ENCODE results near the gene AHDC1.
"Not testable (repeated sequence)": the region's sequence is repeated elsewhere in the genome, so short reads cannot be mapped to it uniquely, and the experiment has no call there.

The AHDC1 gene

GRCh38 chr1:27513528-27513927 is 90.4 kb downstream of the AHDC1 start:
- DNase-seq (ENCODE audit: low read depth) = no peak

DNA sequence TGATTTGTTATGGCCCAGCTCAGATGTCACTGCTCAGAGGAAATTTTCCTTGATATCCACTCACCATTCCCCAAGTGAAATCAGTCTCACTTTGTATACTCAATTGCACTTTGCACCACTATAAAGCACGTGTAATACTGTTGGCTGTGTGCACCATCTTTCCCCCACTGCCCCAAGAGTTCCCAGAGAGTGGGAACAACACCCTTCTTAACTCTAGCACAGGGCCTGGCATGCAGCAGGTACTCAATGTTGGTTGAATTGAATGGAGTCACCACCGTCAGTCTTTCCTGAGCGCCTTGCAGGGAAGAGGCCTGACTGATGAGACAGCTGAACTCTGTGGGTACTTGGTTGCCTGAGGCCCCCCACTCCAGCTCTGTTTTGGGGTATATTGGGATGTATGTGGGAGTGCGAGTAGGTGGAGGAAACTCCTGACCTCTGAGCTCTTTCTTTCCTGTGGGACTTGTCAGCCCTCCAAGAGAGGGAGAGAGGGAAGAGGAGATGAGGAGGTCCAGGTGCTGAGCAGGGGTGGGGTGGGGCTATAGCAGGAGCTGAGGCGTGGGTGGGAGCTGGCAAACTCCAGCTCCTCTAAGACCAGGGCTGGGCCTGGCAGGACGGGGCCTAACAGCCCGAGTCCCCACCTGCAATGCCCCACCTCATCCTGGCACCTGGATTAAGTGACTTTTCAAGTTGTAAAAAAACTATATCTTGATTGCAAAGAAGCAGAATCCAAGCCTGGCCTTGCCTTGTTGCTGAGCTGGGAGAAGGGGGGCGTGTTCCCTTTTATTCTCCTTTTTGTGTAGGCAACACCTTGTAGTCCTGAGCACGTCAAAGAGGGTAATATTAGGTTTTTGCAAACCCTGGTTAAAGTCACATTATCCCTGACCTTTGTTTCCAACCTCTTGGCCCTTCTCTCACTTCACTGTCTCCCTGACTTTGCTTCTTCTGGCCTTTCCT is 94.5 kb downstream of the AHDC1 start:
- DNase-seq (ENCODE audit: low read depth) = no peak

- no peak for DNase-seq (ENCODE audit: low read depth)
These were observed 95.8 kb downstream of the AHDC1 start for GRCh38 chr1:27507960-27508665.

- no peak for DNase-seq (ENCODE audit: low read depth)
These were observed 97.2 kb downstream of the AHDC1 start for GRCh38 chr1:27506703-27507102.

GRCh38 chr1:27505420-27505680 is 98.6 kb downstream of the AHDC1 start:
- DNase-seq (ENCODE audit: low read depth) = no peak

DNA sequence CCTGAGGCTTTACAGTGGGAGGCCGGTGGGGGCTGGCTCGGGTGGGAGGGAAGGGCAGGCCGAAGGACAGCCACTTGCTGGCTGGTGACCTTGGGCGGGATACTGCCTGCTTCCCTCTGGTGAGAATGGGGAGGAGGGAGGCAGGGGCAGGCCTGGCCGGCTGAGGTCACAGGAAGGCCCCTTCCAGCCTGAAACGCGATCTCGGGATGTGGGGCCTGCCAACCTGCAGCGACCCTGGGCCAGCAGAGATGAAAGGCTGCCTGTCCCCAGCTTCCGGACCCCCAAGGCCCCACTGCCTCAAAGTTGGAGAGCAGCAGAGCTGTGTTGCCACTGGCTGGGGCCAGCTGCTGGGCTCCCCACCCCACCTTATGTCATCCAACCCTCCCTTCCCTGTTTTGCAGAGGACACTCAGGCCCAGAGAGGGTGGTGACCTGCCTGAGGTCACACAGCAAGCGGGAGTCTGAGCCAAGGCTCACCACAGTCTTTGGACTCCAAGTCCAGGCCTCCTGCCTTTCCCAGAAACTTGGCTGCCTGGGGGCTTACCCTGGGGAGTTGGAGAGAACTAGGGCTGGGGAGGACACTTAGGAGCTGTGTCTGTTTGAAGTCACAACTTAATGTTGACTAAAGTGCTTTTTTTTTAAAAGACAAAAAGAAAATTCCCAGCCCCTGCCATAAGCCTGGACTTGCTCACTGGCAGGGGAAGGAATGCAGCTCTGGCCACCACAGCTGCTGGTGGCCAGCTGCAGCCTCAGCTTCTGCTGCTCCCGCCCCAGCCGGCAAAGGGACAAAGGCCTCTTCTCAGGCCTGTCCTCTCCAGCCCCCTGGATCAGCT is 99.1 kb downstream of the AHDC1 start:
- no peak for DNase-seq (ENCODE audit: low read depth)

DNA sequence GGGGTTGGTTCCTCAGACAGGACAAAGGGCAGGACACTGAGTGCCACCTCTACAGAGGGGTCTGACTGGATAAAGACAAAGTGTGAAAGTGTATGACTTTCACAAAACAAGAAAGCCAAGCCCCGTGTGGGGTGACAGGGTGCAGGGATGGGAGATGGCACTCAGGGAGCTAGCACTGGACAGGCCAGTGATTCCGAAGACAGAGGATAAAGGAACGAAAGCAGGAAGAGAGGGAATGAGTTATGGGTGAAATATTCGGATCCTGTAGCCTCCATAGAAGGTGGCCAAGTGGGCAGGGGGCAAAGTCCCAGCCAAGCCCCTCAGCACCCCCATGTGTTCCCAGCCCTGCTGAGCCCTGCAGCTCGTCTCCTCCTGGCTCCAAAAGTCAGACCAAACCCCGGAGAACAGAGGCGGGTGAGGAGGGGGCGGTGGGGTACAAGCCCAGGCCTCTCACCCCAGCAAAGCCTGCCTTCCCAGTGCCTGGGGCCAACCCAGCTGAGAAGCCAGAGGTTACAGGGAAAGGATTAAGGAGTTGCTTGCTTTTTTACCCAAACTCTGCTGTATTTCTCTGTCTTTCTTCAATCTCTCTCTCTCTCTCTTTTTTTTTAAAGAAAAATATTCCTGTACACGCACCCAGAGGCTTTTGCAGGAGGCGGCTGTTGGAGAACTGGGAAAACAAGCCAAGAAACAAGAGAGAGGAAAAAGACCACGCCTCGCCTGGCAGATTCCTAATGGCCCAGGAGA is 99.9 kb downstream of the AHDC1 start:
- DNase-seq (ENCODE audit: low read depth) = no peak

- no peak for DNase-seq (ENCODE audit: low read depth)
These were observed 100.9 kb downstream of the AHDC1 start for GRCh38 chr1:27503033-27503432.

DNA sequence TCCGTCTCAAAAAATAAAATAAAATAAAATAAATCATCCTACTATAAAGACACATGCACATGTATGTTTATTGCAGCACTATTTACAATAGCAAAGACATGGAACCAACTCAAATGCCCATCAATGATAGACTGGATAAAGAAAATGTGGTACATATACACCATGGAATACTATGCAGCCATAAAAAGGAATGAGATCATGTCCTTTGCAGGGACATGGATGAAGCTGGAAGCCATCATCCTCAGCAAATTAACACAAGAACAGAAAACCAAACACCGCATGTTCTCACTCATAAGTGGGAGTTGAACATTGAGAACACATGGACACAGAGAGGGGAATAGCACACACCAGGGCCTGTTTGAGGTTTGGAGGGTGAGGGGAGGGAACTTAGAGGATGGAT is 102.8 kb downstream of the AHDC1 start:
- DNase-seq (ENCODE audit: low read depth) = not testable (repeated sequence)

DNA sequence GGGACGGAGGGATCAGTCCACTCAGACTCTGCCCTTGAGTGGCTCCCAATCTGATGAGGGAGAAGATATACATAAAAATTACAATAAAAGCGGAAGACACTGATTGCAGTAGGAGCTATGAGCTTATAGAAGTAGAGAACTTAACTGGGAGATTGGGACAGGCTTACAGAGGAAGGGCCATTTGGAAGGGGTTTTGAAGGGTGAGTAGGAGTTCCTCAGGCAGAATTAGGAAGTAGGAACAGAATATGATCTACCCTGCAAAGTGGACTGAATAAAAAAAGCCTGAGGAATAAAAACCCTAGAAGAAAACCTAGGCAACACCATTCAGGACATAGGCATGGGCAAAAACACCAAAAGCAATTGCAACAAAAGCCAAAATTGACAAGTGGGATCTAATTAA is 104.8 kb downstream of the AHDC1 start:
- no peak for DNase-seq (ENCODE audit: low read depth)

- no peak for DNase-seq (ENCODE audit: low read depth)
These were observed 107.3 kb downstream of the AHDC1 start for GRCh38 chr1:27496604-27497155.

DNA sequence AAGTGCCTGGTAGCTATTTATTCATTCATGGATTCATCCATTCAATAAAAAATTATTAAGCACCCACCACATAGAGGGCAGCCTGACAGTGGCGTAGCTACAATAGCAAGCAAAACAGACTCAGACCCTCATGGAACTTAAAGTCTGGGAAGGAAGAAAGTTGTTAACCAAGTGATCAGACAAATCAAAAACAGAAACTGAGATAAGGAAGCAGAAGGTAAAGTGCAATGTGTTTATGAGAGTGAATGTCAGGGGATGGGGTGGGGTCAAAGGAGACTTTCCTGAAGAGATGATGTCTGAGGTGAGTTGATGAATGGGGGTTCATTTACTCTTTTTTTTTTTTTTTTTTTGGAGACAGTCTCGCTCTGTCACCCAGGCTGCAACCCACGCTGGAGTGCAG is 111.1 kb downstream of the AHDC1 start:
- DNase-seq (ENCODE audit: low read depth) = no peak

DNA sequence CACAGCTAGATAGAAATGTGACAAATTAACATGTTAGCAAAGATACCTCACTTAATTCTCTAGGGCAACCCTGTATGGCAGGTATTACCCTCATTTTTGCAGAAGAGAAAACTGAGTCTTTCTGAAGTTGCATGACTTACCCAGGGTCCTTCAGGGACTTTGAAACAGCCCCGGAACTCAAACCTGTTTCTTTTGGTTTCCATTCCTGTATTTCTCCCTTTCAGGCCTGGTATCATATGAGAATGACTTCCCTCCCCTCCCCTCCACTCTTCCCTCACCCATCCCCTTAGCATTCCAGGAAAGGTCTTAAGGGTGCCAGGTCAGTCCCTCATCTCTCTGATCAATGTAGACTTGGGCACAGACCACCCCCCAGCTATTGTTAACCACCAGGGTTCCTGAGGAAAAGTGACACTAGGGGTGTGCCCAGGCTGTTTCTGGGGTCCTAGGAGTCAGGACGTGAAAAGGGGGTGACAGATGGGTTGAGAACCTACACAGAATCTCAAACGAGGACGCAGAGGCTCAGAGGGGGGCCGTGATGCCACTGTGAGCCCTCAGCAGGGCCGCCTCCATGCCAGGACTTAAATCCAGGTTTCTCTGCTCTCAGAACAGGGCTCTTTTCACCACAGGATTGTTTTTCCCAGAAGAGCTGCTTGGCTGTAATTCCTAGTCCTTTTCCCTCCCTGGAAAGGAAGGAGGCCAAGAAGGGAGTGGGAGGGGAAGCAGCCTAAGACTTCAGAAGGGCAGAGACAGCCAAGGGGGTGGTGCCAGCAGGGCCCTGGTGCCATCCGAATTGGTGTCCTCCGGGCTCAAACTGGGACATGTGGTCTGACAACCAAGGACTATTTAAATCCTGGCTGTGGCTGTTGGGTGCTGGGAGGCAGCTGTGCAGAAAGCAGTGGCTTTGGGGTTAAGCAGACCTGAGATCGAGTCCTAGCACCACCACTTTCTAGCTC is 111.9 kb downstream of the AHDC1 start:
- no peak for DNase-seq (ENCODE audit: low read depth)

GRCh38 chr1:27489973-27490741 is 113.8 kb downstream of the AHDC1 start, which contains the start of gene WASF2:
Gene WASF2, minus strand, starts transcription at chr1:27490167. Its CDS starts 61,277 bp downstream, at chr1:27428890.
- DNase-seq (ENCODE audit: low read depth) = peak; percentile 94

DNA sequence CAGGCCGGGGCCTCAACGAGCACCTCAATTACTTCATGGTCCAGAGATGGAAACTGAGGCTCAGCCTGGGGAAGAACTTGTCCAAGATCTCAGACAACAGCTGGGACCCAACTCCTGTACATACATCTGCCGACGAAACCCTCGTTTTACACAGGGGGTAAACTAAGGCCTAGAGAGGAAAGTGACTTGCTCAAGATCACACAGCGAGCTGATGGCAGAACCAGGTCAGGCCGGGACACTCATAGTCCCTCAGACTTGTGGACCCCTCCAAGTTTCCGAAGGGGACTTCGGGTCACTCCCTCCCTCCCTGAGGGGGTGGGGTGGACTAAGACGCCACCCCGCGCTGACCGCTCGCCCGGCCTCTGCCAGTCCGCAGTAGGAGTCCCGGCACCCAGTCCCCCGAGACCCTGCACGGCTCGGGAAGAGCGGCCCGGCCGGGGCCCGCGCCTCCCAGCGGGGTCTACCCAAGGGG is 114.4 kb downstream of the AHDC1 start:
- DNase-seq (ENCODE audit: low read depth) = no peak

GRCh38 chr1:27487966-27488884 is 115.7 kb downstream of the AHDC1 start:
- no peak for DNase-seq (ENCODE audit: low read depth)

DNA sequence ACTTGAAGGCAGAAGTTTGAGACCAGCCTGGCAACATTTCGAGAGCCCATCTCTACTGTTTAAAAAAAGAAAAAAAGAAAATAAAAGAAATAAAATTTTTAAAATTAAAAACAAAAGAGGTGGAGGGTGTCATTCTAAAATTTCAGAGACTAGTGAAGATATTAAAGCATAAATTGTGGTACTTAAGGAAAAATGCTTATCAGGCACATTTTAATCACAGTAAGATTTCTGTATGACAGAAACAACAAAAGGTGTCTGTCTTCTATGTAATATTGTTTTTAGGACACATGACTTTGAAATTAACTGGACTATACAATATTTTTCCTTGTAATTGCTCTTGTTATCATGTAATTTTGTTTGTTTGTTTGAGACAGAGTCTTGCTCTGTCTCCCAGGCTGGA is 118.6 kb downstream of the AHDC1 start:
- no peak for DNase-seq (ENCODE audit: low read depth)

Data from activated T-helper 1 cell treated with Interleukin-2 at 50 U/mL for 16 hours (primary cell).